SK-N-SH (cell line): ENCODE results near the gene OR52B4. TPM values are rescaled to one million over a fixed set of nuclear protein-coding genes. Genes with fewer than 3 reads are reported as not detected.
"Not testable (repeated sequence)": the region's sequence is repeated elsewhere in the genome, so short reads cannot be mapped to it uniquely, and the experiment has no call there.

Experiments
- CTCF ChIA-PET: fragments of 300-600, 350-600 bp; formaldehyde crosslinking; extraction: SDS; loops from one replicate; lab custom pipeline; 2021; lab: Yijun Ruan, JAX
- POLR2A ChIA-PET: fragments of 350-600 bp; sonication (Branson Sonifier 250); formaldehyde crosslinking; extraction: SDS; loops from one replicate; lab custom pipeline; 2020; ENCODE audit warnings: antibody characterized with exemption, inconsistent platforms; lab: Yijun Ruan, JAX
- DNase-seq: peaks from one replicate; pipeline ENCODE4 v3.0.0; 2012
- H2AFZ ChIP-seq: fragments of 200-600 bp; sonication (generic); 2 replicates; pipeline ENCODE4 v1.8.1; 2016; ENCODE audit warnings: antibody characterized with exemption, mild to moderate bottlenecking, low read depth
- H3F3A ChIP-seq: fragments of 200-600 bp; sonication (generic); replicated peaks from 2 replicates; pipeline ENCODE3; 2016; ENCODE audit warnings: antibody characterized with exemption, mild to moderate bottlenecking; ENCODE audit not compliant: insufficient read depth
- H3K27ac ChIP-seq, 2 experiments: fragments of 200-500 bp in 1 of 2; fragments of 200-600 bp in 1 of 2; sonication (Bioruptor generic) in 1 of 2; sonication (generic), shearing (Covaris generic) in 1 of 2; 2 replicates each; pipeline versions ENCODE4 v1.5.1 to v1.6.1; 2014 to 2016; ENCODE audit warnings: low read depth in 2 of 2, inconsistent platforms in 1 of 2, low read length in 1 of 2, mild to moderate bottlenecking in 1 of 2, mixed read lengths in 1 of 2
- H3K27me3 ChIP-seq: fragments of 200-600 bp; sonication (generic), shearing (Covaris generic); 2 replicates; pipeline ENCODE4 v1.6.1; 2016; ENCODE audit warnings: mixed run types; ENCODE audit not compliant: insufficient read depth
- H3K36me3 ChIP-seq, 2 experiments: fragments of 200-500 bp in 1 of 2; fragments of 200-600 bp in 1 of 2; sonication (Bioruptor generic) in 1 of 2; sonication (generic) in 1 of 2; replicated peaks in 1 of 2; 2 replicates each; pipeline versions ENCODE3 to v1.5.1; 2014 to 2016; ENCODE audit warnings: low read length in 1 of 2, mild to moderate bottlenecking in 1 of 2; ENCODE audit not compliant: insufficient read depth in 2 of 2, control insufficient read depth in 1 of 2
- H3K4me1 ChIP-seq, 2 experiments: fragments of 200-500 bp in 1 of 2; fragments of 200-600 bp in 1 of 2; sonication (Bioruptor generic) in 1 of 2; sonication (generic), shearing (Covaris generic) in 1 of 2; 2 replicates each; pipeline versions ENCODE4 v1.5.1 to v1.6.1; 2014 to 2016; ENCODE audit warnings: low read depth in 1 of 2, low read length in 1 of 2, mixed run types in 1 of 2; ENCODE audit not compliant: insufficient read depth in 2 of 2, control insufficient read depth in 1 of 2
- H3K4me2 ChIP-seq: fragments of 200-600 bp; sonication (generic), shearing (Covaris generic); 2 replicates; pipeline ENCODE4 v1.6.1; 2017; ENCODE audit warnings: mixed run types
- H3K4me3 ChIP-seq, 2 experiments: fragments of 200-500 bp in 1 of 2; fragments of 200-600 bp in 1 of 2; sonication (Bioruptor generic) in 1 of 2; sonication (generic), shearing (Covaris generic) in 1 of 2; 2 replicates each; pipeline versions ENCODE4 v1.5.1 to v1.8.1; 2014 to 2016; ENCODE audit warnings: low read depth in 2 of 2, inconsistent platforms in 1 of 2, low read length in 1 of 2, mild to moderate bottlenecking in 1 of 2, mixed read lengths in 1 of 2, moderate library complexity in 1 of 2
- H3K79me2 ChIP-seq: fragments of 200-600 bp; sonication (generic); 2 replicates; pipeline ENCODE4 v1.8.1; 2017; ENCODE audit warnings: mild to moderate bottlenecking; ENCODE audit not compliant: insufficient read depth
- H3K9ac ChIP-seq: fragments of 200-600 bp; sonication (generic); 2 replicates; pipeline ENCODE4 v1.6.1; 2017; ENCODE audit warnings: mixed run types
- H3K9me2 ChIP-seq: fragments of 200-600 bp; sonication (generic); 2 replicates; pipeline ENCODE4 v1.6.1; 2017; ENCODE audit warnings: mixed run types
- H3K9me3 ChIP-seq: fragments of 200-600 bp; sonication (generic); 2 replicates; pipeline ENCODE4 v1.6.1; 2017; ENCODE audit warnings: mixed run types, mild to moderate bottlenecking, moderate library complexity
- H4K20me1 ChIP-seq: fragments of 200-600 bp; sonication (generic); 2 replicates; pipeline ENCODE4 v1.6.1; 2017; ENCODE audit warnings: mild to moderate bottlenecking, mixed run types; ENCODE audit not compliant: insufficient read depth
- CHD2 ChIP-seq: fragments of 150-350 bp; IDR thresholded peaks from 2 replicates; pipeline ENCODE4 v1.6.1; 2018; ENCODE audit warnings: low read length; ENCODE audit not compliant: partially characterized antibody
- EZH2phosphoT487 ChIP-seq: fragments of 200-600 bp; sonication (generic); IDR thresholded peaks from 2 replicates; pipeline ENCODE4 v1.6.1; 2017; ENCODE audit warnings: low read depth, mixed run types, mild to moderate bottlenecking, antibody characterized with exemption, moderate library complexity, borderline replicate concordance
- GABPA ChIP-seq: IDR thresholded peaks from 2 replicates; pipeline ENCODE4 v1.4.0; 2012; ENCODE audit warnings: low read depth, mild to moderate bottlenecking
- MXI1 ChIP-seq: IDR thresholded peaks from 2 replicates; pipeline ENCODE4 v1.6.1; 2012; ENCODE audit warnings: mild to moderate bottlenecking, low read depth, low read length, improper control_type of control experiment
- PBX3 ChIP-seq: IDR thresholded peaks from 2 replicates; pipeline ENCODE4; 2012
- SIN3A ChIP-seq: IDR thresholded peaks from 2 replicates; pipeline ENCODE4 v1.6.1; 2012; ENCODE audit warnings: low read depth, mild to moderate bottlenecking, low read length, moderate library complexity, borderline replicate concordance
- TEAD4 ChIP-seq: IDR thresholded peaks from 2 replicates; pipeline ENCODE4 v1.4.0; 2012; ENCODE audit warnings: mild to moderate bottlenecking, borderline replicate concordance; ENCODE audit not compliant: insufficient read depth
- WGBS: methylation state at CpG from one replicate; pipeline ENCODE4 v1.1.6; 2017; ENCODE audit warnings: low lambda C conversion rate; 5-methylcytosine and 5-hydroxymethylcytosine counted together
- polyA plus RNA-seq, 3 experiments: library from polyadenylated mRNA; depleted of rRNA; stranded (reverse); fragments of >200 nt; gene quantifications; 2 replicates each; pipeline ENCODE4 v1.2.3, GENCODE V29; 2012
- TF ChIP-seq, protein P1 (sequence below): fragments of 150-350 bp; IDR thresholded peaks from 2 replicates; pipeline ENCODE4 v1.6.1; 2016; ENCODE audit warnings: mild to moderate bottlenecking, low read depth, low read length
- TF ChIP-seq, protein P2 (sequence below): IDR thresholded peaks from 2 replicates; pipeline ENCODE4 v1.4.0; 2012; ENCODE audit warnings: low read depth

OR52B4 gene
- polyA plus RNA-seq, 1 of the 3 experiments (the other 2 are of a cell fraction), result not detected

DNA sequence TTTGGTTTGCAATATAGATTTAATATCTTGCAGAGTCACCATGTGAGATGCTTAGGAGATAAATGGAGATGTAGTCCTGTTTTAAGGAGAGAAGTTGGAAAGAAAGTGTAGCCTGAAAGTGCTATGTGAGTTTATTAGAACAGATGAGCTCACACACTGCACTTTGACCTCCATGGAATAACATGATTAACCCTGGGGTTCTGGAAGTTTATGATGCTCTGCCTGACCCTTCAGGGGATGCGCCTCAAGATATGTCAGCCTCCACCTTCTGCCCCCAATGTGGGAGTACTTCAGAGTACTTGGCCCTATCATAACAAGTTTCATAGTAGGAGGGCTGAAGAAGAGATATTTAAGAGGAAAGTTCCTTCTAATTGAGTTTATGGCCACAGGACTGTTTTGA is 48.6 kb upstream of the OR52B4 start (continued):
- TF ChIP-seq, protein P1, sequence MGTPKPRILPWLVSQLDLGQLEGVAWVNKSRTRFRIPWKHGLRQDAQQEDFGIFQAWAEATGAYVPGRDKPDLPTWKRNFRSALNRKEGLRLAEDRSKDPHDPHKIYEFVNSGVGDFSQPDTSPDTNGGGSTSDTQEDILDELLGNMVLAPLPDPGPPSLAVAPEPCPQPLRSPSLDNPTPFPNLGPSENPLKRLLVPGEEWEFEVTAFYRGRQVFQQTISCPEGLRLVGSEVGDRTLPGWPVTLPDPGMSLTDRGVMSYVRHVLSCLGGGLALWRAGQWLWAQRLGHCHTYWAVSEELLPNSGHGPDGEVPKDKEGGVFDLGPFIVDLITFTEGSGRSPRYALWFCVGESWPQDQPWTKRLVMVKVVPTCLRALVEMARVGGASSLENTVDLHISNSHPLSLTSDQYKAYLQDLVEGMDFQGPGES, result no peak
- TF ChIP-seq MXI1 (no peak), EZH2phosphoT487 (no peak), SIN3A (no peak), GABPA (no peak), PBX3 (no peak)
- TF ChIP-seq, protein P2, sequence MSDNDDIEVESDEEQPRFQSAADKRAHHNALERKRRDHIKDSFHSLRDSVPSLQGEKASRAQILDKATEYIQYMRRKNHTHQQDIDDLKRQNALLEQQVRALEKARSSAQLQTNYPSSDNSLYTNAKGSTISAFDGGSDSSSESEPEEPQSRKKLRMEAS, result no peak

- TF ChIP-seq CHD2, result no peak
- no peak for TF ChIP-seq TEAD4
- DNase-seq, result no peak
- no peak overlapping the region for H3K4me2 ChIP-seq
- H3F3A ChIP-seq, result no peaks in the 10 kb centered on the region
- no peaks in the 10 kb centered on the region for H3K9me3 ChIP-seq
- no peaks in the 10 kb centered on the region for H3K4me1 ChIP-seq
- ChIA-PET CTCF (interaction anchor here (0.6 to 1.1 kb wide), 2 partner anchors 10 to 229 kb away, joined by 3 to 4 read pairs; no protein-coding TSS in a partner anchor), POLR2A (no interaction called here)
- no peak overlapping the region for H3K9ac ChIP-seq
- no peak overlapping the region for H3K4me3 ChIP-seq
- H3K36me3 ChIP-seq, result no peaks in the 10 kb centered on the region
- peaks cover 6% of the 10 kb centered on the region; the same call in 1 of the 2 replicates for H3K27me3 ChIP-seq
- H2AFZ ChIP-seq, result no peak overlapping the region
- H4K20me1 ChIP-seq, result no peaks in the 10 kb centered on the region
- WGBS, result 0% methylated on average over 1 of the region's 1 CpG
- no peaks in the 10 kb centered on the region for H3K9me2 ChIP-seq
- no peaks in the 10 kb centered on the region for H3K79me2 ChIP-seq
- no peak overlapping the region for H3K27ac ChIP-seq
These were observed 48.1 kb upstream of the OR52B4 start for GRCh38 chr11:4416306-4416705.

DNA sequence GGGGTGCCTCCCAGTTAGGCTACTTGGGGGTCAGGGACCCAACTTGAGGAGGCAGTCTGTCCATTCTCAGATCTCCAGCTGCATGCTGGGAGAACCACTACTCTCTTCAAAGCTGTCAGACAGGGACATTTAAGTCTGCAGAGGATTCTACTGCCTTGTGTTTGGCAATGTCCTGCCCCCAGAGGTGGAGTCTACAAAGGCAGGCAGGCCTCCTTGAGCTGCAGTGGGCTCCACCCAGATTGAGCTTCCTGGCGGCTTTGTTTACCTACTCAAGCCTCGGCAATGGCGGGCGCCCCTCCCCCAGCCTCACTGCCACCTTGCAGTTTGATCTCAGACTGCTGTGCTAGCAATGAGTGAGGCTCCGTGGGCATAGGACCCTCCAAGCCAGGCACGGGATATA is 38.0 kb upstream of the OR52B4 start:
- H3K9me3 ChIP-seq, H3F3A ChIP-seq, H3K4me2 ChIP-seq, POLR2A ChIA-PET, H3K36me3 ChIP-seq, DNase-seq, H3K9ac ChIP-seq, CTCF ChIA-PET, H3K9me2 ChIP-seq, H3K27ac ChIP-seq, H3K79me2 ChIP-seq, H3K4me1 ChIP-seq, H2AFZ ChIP-seq, H4K20me1 ChIP-seq, H3K4me3 ChIP-seq, H3K27me3 ChIP-seq: not testable (repeated sequence)
- WGBS, result 0% methylated on average over 1 of the region's 6 CpGs
